ENCODE results near the gene UPF2.
"Not testable (repeated sequence)": the region's sequence is repeated elsewhere in the genome, so short reads cannot be mapped to it uniquely, and the experiment has no call there.

Gene UPF2, protein sequence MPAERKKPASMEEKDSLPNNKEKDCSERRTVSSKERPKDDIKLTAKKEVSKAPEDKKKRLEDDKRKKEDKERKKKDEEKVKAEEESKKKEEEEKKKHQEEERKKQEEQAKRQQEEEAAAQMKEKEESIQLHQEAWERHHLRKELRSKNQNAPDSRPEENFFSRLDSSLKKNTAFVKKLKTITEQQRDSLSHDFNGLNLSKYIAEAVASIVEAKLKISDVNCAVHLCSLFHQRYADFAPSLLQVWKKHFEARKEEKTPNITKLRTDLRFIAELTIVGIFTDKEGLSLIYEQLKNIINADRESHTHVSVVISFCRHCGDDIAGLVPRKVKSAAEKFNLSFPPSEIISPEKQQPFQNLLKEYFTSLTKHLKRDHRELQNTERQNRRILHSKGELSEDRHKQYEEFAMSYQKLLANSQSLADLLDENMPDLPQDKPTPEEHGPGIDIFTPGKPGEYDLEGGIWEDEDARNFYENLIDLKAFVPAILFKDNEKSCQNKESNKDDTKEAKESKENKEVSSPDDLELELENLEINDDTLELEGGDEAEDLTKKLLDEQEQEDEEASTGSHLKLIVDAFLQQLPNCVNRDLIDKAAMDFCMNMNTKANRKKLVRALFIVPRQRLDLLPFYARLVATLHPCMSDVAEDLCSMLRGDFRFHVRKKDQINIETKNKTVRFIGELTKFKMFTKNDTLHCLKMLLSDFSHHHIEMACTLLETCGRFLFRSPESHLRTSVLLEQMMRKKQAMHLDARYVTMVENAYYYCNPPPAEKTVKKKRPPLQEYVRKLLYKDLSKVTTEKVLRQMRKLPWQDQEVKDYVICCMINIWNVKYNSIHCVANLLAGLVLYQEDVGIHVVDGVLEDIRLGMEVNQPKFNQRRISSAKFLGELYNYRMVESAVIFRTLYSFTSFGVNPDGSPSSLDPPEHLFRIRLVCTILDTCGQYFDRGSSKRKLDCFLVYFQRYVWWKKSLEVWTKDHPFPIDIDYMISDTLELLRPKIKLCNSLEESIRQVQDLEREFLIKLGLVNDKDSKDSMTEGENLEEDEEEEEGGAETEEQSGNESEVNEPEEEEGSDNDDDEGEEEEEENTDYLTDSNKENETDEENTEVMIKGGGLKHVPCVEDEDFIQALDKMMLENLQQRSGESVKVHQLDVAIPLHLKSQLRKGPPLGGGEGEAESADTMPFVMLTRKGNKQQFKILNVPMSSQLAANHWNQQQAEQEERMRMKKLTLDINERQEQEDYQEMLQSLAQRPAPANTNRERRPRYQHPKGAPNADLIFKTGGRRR

DNA sequence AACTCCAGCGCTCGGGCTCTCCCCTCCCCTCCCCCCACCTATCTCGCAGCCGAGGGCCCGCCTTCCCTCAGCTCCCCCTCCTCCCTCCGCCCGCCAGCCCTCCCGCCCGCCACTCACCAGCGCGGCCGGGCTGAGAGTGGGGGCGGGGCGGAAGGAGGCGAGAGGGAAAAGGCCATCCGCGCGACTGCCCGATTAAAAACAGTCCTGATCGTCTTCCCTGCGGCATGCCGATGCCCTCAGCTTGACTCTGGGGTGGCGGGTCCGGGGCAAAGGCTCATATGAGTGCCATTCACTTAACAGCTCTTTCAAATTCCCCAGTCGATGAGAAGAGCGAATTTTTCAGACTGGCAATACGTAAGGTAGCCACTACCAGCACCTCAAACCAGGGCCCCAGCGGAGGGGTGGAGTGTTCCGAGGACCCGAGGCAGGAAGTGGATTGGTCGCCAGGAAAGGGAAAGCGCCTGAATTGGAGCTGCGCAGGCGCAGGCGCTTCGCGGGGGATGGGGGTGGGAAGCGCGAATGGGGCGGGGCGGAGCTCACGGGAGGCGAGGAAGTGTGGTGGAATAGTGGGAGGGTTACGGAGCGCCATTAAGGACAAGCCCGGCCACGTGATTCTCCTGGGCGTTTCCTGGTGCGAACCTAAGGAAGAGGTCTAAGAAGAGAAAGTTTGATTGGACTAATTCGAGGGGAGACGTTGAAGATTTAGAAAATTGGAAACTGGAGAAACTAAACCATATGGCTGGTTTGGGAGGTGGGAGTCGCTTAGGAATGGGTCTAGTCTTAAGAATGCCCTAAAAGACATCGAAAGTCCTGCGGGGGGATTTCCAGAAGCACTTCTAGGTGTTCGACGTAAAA is at the start of gene UPF2:
UPF2 (minus strand) TSS at position 13 of the 855 bp plus-strand sequence. CDS start 7,386 bp downstream, outside the sequence.
- DNase-seq, result peak; percentile 99

DNA sequence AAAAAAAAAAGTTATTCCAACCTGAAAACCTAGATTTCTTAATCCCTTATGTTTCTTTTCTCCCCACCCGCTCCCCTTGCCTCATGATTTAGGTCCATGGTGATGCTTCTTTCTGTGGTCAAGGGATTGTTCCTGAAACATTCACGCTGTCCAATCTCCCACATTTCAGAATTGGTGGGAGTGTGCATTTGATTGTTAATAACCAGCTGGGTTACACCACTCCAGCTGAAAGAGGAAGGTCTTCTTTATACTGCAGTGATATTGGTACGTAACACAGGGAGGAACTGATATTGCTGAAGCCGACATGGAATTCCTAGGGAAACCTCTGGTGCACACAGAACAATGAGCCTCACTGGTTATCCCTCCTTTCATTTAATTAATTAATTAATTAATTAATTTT is 48.8 kb upstream of the UPF2 start:
- DNase-seq, result no peak

DNA sequence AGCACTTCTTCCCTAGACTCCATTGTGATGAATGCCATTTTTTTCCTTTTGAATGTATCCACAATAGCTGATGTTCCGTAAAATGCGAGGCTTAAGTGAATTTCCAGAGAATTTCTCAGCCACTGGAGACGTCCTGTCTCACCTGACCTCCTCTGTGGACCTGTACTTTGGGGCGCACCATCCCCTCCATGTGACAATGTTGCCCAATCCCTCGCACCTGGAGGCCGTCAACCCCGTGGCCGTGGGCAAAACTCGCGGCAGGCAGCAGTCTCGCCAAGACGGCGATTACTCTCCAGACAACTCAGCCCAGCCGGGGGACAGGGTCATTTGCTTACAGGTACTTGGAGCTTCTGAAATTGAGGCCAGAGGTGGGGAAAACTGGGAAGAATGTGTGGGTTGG is 46.3 kb upstream of the UPF2 start:
- no peak for DNase-seq

DNA sequence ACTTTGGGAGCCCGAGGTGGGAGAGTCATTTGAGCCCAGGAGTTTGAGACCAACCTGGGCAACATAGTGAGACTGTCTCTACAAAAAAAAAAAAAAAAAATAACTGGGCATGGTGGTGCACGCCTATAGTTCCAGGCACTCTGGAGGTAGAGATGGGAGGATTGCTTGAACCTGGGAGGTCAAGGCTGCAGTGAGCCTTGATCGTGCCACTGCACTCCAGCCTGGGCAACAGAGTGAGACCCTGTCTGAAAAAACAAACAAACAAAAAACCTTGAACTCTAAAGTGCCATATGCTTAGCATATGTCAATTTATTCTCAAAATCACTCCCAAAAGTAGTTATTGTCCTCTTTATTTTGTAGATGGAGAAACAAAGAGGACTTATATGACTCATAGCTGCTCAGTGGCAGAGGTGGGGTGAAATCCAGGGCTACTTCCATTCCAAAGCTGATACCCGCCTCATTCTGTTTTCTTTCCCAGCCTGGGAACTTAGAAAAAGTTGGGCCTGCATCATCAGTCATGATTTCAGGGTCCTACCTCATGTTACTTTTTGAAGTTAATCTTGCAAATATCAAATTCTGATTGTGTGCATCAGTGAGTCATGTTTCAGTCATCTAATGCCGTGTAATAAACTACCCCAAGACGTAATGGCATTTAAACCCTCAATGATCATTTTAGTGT is 39.4 kb upstream of the UPF2 start:
- no peak for DNase-seq

DNA sequence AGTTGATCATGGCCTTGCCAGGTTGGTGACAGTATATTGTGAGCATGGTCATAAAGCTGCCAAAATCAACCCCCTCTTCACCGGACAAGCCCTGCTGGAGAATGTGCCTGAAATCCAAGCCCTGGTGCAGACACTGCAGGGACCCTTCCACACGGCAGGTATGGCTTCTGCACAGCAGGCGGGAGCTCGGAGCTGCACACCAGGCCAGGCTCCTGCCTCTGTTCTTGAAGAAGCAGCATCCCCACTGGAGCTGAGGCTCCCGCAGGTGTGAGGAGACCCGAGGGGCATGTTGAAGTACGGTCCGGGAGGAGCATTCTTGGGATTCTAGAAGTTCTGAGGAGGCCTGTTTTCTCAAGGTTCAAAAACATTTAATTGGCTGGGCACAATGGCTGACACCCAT is 38.9 kb upstream of the UPF2 start:
- no peak for DNase-seq

DNA sequence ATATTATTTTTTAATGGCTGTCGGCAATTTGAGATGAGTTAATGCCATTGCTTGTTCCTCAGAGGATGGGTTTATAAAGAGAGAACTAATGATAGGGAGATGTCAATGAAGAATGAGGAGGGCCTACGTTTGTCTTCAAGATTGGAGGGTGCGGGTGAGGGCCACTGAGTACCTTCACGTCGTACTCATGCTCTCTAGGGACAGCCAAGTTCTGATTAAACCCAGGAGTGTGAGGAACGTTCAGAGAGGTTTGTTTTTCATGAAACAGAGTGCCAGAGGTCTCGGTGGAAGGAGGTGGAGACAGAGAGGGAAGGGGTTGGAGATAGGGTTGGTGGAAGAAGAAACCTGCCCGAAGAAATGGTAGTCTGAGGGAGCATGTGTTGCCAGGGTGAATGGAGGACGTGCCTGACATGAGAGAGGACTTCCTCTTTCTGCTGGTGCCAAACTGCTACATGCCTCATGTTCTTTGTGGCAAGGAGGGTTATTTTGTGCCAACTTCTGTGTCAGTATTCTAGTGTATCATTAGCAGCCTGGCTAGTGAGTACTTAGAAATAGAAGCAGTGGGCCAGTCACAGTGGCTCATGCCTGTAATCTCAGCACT is 35.1 kb upstream of the UPF2 start:
- DNase-seq, result no peak

DNA sequence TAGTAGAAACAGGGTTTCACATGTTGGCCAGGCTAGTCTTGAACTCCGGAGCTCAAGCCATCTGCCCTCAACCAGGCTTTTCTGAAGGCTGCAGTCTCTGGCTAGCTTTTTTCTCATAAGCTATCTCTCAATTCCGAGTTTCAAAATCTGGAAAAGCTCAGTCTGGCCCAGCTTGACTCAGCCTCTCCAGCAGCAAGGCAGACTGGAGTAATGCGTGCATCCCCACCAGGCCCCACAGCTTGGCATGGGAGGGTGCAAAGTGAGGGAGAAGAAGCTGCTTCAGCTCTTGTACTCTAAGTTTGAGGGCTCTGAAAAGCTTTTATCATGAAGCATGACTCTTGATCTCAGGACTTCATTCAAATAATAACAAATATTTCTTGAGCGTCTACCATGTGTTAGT is 30.9 kb upstream of the UPF2 start:
- no peak for DNase-seq

DNA sequence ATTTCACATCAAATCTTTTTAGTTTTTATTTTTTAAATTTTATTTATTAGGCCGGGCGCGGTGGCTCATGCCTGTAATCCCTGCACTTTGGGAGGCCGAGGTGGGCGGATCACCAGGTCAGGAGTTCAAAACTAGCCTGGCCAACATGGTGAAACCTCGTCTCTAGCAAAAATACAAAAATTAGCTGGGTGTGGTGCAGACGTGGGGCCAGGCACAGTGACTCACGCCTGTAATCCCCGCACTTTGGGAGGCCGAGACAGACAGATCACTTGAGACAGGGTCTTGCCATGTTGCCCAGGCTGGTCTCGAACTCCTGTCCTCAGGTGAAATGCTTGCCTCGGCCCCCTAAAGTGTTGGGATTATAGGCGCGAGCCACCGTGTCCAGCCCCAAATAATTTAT is 28.8 kb upstream of the UPF2 start:
- DNase-seq, result not testable (repeated sequence)

DNA sequence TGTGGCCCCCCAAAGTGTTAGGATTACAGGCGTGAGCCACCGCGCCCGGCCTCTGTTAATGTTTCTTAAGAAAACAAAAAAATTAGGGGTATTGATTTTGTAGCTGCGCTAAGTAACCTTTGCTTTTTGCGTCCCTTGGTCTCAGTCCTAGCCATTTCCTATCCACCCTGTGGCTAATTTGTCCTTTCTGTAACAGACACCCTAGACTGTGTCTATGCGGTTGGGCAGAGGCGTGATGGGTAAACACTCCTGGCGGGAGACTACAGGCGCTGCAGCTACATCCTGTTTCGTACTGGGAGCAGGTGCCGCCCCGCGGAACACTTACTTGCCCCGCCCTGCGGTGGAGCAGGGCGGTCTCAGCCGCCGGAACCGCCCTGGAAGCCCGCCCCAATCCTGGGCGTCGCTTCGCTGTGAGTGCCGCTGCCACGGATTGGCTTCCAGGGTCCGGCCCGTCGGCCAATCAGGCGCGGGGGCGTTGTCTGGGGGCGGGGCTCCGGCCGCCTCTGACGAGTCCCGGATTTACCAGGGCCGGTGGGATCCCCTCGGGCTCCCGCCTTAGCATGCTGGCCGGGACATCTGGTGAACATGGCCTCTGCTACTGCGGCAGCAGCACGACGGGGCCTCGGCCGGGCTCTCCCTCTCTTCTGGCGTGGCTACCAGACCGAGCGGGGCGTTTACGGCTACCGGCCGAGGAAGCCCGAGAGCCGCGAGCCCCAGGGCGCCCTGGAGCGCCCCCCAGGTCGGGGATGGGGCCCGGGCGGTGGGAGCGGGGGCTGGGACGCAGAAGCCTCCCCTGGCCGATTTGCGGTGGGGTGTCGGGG is 26.1 kb upstream of the UPF2 start, which contains the start of gene DHTKD1:
DHTKD1 (plus strand) TSS at position 506 of the 821 bp plus-strand sequence; CDS start at position 586, 80 bp downstream.
- DNase-seq, result peak; percentile 91

DNA sequence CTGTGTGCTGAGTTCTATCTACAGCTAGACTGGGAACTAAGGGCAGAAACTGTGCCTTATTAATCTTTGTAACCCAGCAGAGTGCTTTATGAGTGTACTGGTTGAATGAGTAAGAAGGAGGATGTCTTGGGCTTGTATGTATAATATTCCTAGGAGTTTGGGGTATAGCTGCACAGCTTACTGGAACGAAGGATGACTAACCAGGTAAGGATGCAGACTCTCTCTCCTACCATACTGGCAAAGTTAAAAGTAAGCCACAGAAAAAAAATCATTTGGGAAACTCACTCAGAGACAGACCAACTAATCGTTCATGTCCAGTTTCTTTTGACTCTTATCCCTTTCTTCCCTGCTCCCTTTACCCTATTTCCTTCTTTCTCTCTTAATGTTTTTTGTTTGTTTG is 24.7 kb upstream of the UPF2 start:
- no peak for DNase-seq

DNA sequence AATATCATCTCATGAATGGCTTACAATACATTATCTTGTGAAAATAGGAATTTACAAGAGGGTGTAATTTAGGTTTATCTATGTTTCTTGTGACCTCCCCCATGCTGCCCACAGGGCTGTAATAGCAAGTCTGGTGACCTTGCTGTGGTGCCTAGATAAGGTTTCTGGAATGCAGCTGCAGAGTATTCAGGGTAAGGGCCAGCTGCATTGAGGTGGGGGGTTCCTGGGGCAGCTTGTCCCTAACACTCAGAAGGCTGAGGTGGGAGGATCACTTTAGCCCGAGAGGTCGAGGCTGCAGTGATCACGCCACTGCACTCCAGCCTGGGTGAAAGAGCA is 20.8 kb upstream of the UPF2 start:
- no peak for DNase-seq

DNA sequence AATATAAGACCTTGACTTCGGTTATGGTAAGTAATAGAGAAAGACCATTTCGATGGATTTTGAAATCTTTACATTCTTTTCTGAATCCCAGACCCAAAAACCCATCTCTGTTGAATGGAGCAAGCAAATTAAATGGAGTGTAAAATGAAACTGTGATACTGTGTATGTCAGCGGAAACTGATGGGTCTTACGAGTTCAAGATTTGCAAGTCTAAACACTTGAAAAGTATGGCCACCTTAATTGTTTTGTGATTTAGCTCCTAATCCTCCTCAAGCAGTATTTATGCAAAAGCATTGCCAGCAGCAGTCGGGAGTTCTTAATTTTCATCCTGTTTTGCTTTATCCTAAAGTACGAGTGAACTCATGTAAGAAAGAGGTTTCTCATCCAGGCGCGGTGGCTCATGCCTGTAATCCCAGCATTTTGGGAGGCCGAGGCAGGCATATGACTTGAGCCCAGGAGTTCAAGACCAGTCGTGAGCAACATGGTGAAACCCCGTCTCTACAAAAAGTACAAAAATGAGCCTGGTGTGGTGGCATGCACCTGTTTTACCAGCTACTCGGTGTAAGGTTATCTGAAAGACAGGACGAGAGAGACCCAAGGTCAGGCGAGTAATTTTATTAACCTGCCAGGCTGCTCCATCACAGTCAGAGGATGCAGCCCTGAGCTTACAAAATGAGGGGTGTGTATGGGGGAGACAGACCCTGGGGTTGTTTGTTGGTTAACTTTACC is 20.3 kb upstream of the UPF2 start:
- DNase-seq, result no peak

DNA sequence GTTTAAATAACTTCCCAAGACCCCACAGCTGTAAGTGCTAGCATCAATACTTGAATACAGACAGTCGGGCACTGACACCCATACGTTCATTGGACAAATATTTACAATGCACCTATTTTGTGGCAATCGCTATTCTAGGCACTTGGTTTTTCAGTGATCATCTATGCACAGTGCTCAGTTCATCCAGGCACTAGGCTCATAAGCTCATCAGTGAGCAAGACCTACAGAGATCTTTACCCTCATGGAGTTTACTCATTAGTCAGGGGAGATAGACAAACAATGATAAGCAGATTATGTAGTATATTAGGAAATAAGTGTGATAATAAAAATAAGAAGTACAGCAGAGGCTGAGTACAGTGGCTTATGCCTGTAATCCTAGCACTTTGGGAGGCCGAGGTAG is 18.5 kb upstream of the UPF2 start:
- no peak for DNase-seq

DNA sequence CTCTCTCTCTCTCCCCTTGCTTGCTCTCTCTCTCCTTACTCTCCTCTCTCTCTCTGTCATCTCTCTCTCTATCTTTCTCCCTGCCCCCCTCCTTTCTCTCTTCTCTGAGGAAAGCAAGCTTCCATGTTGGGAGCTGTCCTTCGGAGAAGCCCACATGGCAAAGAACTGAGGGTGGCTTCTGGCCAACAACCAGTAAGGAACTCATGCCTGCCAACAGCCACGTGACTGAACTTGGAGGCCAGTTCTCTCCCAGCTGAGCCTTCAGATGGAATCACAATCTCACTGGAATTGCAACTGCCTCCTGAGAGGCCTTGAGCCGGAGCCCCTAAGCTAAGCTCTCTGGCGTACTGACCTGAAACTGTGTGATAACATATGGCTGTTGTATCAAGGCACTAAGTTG is 14.1 kb upstream of the UPF2 start:
- DNase-seq, result no peak

DNA sequence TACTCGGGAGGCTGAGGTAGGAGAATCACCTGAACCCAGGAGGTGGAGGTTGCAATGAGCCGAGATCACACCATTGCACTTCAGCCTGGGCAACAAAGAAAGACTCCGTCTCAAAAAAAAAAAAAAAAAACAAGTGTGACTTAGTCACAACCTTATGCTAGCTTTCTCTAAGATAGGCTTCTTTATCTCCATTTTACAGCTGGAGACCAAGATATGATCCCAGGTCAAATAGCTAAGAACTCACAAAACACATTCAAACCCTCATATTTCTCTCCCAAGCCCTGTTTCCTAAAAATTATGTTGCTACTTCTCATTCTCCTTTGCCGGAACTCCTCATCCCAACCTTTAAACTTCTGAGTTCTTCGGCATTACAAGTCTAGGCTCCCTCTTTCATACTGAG is 13.1 kb upstream of the UPF2 start:
- no peak for DNase-seq

DNA sequence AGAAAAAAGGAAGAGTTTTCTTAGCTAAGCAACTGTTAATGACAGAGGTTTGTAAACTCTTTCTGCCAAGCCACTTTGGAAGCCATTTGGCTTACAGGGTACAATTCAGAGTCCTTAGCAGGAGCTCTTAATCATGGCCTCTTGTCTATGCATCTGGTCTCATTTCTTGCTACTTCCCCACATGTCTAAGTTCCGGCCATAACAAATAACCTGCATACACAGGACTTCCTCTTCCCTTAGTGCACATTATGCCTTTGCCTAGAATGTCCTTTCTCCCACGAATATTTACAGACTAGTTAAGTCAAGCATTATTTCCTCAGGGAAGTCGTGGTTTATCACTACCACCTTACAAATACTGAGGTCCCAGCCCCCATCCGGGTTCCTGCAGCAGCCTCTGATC is 8.6 kb upstream of the UPF2 start:
- DNase-seq, result no peak

DNA sequence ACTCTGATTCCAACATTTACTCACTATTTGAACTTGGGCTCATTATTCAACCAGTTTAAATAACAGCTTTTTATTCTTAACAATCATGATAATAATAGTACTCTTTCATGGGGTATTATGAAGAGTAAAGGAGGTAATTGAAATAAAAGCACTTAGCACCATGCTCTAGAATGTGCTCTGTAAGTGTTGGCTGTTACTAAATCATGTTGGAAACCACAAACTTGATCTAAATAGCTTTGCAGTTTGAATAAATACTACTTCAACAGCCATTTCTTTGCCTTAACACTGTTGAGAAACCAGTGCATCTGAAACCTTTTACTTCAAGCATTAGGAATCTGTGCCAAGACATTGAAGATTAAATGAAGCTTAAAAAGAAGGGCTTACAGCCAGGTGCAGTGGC is 7.9 kb upstream of the UPF2 start:
- peak; percentile 64 for DNase-seq

DNA sequence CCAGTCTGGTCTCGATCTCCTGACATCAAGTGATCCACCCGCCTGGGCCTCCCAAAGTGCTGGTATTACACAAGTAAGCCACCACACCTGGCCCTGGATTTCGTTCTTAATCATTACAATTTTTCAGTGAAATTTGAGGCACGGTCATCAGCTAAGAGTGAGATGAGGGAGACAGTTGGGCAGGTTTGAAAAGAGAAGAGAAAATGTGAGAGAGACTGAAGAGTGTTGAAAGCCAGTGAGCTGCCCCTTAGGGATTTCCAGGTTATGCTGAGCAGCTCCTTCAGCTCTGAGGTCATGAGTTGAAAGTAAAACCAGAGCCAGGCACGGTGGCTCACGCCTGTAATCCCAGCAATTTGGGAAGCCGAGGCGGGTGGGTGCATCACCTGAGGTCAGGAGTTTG is 5.9 kb upstream of the UPF2 start:
- DNase-seq, result no peak

DNA sequence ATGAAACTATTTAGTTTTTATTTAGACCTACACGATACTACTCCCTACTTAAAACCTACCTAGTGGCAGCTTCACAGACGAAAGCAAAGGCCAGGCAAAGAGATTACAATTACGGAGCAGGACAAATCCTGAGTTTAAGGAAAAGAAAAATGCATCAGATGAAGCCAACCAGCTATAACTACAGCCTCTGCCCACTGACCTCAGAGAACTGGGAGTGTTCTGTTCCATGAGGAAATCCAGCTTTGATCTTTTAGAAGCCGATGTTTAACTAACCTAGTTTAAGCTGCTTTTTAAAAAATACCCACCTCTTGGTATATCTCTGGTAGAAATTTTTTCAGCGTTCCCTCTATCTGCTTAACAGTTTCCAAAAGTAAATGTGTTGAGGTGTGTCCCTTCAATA is 3.0 kb upstream of the UPF2 start:
- DNase-seq, result no peak

DNA sequence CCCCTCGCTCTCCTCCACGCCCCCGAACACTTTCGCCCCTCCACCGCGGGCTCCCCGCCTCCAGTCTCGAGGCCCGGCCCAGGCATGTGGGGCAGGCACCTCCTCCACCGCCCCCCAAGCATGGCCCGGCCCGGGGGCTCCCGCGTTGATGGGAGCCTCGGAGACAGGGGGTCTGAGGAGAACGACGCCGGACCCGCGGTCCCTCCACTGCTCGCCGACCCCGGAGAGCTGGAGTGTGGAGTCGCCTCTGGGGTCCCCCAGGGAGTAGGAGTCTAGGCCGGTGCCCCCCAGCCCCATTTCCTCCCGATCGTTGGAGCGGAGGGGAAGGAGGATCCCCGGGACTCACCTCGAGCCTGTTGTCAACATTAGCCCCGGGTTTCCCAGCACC is 206 bp downstream of the UPF2 start:
- no peak for DNase-seq

Measured in NCI-H1436 treated with DMSO at 0.1 percent for 48 hours (cell line).